Sigmoid colon (tissue), 7 donors: ENCODE results near the gene MAP3K3. TPM values are rescaled to one million over a fixed set of nuclear protein-coding genes. Genes with fewer than 3 reads are reported as not detected.

Source experiments
- DNase-seq: peaks from one replicate; pipeline ENCODE4 v3.0.0-alpha.2; 2019
- H3K27ac ChIP-seq, 4 donors: fragments of 200-600 bp; sonication (generic); one replicate each; pipeline ENCODE4 v1.5.1; 2016 to 2019; ENCODE audit warnings: mild to moderate bottlenecking in 1 of 4
- H3K27me3 ChIP-seq, 3 donors: fragments of 200-600 bp; sonication (generic); one replicate each; pipeline ENCODE4 v1.5.1; 2019; ENCODE audit warnings: mild to moderate bottlenecking in 1 of 3
- H3K36me3 ChIP-seq, 4 donors: fragments of 200-600 bp; sonication (generic); one replicate each; pipeline ENCODE4 v1.5.1; 2016 to 2019
- H3K4me1 ChIP-seq, 4 donors: fragments of 200-600 bp; sonication (generic); one replicate each; pipeline ENCODE4 v1.5.1; 2017 to 2019
- H3K4me3 ChIP-seq, 4 donors: fragments of 200-600 bp; sonication (generic); one replicate each; pipeline ENCODE4 v1.5.1; 2017 to 2019; ENCODE audit warnings: mild to moderate bottlenecking in 2 of 4, moderate library complexity in 1 of 4
- H3K9me3 ChIP-seq, 4 donors: fragments of 200-600 bp in 3 of 4; sonication (generic) in 3 of 4; one replicate each; pipeline versions ENCODE4 v1.5.1 to v1.6.1; 2013 to 2019
- EP300 ChIP-seq, 4 donors: sonication (generic); formaldehyde crosslinking; IDR thresholded peaks; one replicate each; pipeline ENCODE4 v1.6.1; 2017; ENCODE audit warnings: antibody characterized with exemption in 4 of 4
- POLR2A ChIP-seq, 2 donors: fragments of 450-650 bp; IDR thresholded peaks; one replicate each; pipeline ENCODE4 v1.6.1; 2016; ENCODE audit warnings: antibody characterized with exemption in 2 of 2, mild to moderate bottlenecking in 2 of 2, moderate library complexity in 2 of 2
- POLR2AphosphoS5 ChIP-seq, 4 donors: sonication (generic); formaldehyde crosslinking; IDR thresholded peaks; one replicate each; pipeline ENCODE4 v1.6.1; 2017; ENCODE audit warnings: antibody characterized with exemption in 4 of 4
- WGBS, 2 donors: extraction: QIAGEN DNeasy Blood & Tissue Kit; methylation state at CpG; one replicate each; pipeline ENCODE4 v1.1.7; 2013; 5-methylcytosine and 5-hydroxymethylcytosine counted together
- intact Hi-C: fragments of 100-400 bp; cut with DNase I; formaldehyde crosslinking; loops from one replicate; pipeline ENCODE4 v1.15.1; 2023
- polyA plus RNA-seq, 3 donors: library from polyadenylated mRNA; stranded (reverse); fragments of 200-250 nt; gene quantifications; one replicate each; pipeline ENCODE4 v1.2.3, GENCODE V29; 2013
- total RNA-seq, 4 donors: library from RNA; depleted of rRNA; stranded (reverse); fragments of >200 nt; gene quantifications; one replicate each; pipeline ENCODE4 v1.1.0, GENCODE V29; 2016
- TF ChIP-seq, protein P1 (sequence below), 4 experiments: fragments of 450-650 bp in 3 of 4; fragments of 200-600 bp in 1 of 4; IDR thresholded peaks; one replicate each; pipeline ENCODE4 v1.5.1; 2016 to 2019; ENCODE audit warnings: antibody characterized with exemption in 4 of 4, mild to moderate bottlenecking in 3 of 4, moderate library complexity in 2 of 4
- donor health status: healthy with polysubstance abuse.
- donor health status: Bipolar disorder and iron deficiency.
- donor health status: healthy.

The MAP3K3 gene
- total and polyA plus RNA-seq, 7 donors: 4.4 to 68.7 (median 51.5) TPM

DNA sequence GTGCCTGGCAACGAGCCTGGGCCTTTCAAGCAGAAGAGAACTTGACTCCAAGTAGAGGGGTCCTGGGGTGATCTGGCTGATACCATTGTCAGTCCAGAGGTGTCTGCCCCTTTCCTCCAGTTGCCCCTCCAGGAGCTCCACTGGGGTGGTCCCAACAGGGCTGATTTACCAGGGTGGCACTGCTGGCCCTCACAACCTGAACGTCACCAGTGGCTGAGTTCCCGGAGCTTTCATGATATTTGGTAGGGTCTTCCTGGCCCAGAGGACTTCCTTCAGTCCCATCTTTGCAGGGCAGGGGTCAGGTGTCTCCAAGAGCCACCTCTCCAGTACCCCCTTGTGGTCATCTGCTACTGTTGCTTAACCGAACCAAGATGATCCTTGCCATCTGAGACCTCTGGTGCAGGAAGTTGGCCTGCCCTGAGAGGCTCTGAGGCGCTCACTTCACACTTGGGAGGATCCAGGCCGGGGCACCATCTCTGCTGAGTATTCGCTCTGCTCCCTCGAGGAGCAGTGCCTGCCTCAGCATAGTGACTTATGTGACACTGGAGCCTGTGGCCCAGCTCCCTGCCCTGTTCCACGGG lies 74.3 kb downstream of the MAP3K3 start:
- TF ChIP-seq, protein P1, sequence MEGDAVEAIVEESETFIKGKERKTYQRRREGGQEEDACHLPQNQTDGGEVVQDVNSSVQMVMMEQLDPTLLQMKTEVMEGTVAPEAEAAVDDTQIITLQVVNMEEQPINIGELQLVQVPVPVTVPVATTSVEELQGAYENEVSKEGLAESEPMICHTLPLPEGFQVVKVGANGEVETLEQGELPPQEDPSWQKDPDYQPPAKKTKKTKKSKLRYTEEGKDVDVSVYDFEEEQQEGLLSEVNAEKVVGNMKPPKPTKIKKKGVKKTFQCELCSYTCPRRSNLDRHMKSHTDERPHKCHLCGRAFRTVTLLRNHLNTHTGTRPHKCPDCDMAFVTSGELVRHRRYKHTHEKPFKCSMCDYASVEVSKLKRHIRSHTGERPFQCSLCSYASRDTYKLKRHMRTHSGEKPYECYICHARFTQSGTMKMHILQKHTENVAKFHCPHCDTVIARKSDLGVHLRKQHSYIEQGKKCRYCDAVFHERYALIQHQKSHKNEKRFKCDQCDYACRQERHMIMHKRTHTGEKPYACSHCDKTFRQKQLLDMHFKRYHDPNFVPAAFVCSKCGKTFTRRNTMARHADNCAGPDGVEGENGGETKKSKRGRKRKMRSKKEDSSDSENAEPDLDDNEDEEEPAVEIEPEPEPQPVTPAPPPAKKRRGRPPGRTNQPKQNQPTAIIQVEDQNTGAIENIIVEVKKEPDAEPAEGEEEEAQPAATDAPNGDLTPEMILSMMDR (IDR thresholded peaks at IDR 0.05): peak in 2 of 4 experiments; percentile 20 to 40
- no peak for TF ChIP-seq EP300 (IDR thresholded peaks at IDR 0.05)
- TF ChIP-seq POLR2AphosphoS5 (IDR thresholded peaks at IDR 0.05): peak in 2 of 4 donors; percentile 20 to 37
- intact Hi-C loops: loop anchor here (5.0 kb wide), 1 partner anchor 74 kb away; the partner anchor contains the start of gene MAP3K3
- H3K36me3 ChIP-seq: peaks cover 1 to 32% (median 25%) of the 10 kb centered on the region in 4 donors
- no peaks in the 10 kb centered on the region for H3K9me3 ChIP-seq
- no peak for DNase-seq
- H3K4me3 ChIP-seq: no peak overlapping the region
- H3K27me3 ChIP-seq: no peaks in the 10 kb centered on the region
- peaks cover 0 to 51% (median 38%) of the 10 kb centered on the region in 4 donors for H3K4me1 ChIP-seq
- peak overlapping the region; percentile 11 to 75 (median 60) for H3K27ac ChIP-seq
- 50 to 70% methylated on average over 9 of the region's 9 CpGs for WGBS, 2 donors

DNA sequence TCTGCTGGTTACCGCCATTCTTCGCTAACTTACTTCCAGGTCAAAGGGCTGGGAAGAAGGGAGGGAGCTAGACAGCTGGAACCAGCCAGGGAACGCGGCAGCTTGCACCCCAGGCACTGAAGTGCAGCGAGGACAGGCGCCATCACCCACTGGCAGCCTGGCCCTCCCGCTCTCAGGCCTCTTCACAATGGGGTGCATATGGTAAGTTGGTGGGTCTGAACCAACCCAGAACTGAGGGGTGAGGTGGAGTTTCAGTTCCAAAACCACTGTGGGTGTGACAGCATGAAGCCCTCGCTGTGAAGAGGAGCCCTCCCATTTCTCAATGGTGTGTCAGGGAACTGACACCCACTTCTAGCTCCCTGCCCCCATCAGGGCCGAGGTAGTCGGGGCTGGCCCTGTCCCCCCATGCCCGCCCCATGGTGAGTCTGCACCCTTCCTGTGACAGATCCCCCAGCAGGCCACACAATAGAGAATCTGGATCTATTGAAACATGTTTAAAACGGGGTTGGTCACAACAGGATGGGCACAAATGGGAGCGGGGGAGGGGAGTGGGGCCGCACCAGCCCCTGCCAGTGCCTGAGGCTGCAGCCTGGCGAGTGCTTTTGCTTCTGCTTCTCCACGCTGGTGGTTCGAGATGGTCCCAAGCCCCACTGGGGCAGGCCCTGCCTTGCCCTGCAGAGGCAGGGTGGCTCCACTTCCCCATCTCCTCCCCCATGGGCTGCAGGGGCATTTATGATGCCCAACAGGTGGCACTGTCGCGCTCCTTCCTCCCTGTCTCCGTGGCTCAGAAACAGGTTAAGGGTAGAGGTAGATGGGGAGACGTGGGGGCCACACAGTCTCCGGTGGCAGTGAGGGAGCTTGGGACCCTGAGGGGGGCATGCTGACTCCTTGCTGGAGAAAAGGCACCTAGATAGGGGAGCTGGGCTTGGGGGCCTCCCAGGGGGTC lies 75.4 kb downstream of the MAP3K3 start:
- no peaks in the 10 kb centered on the region for H3K27me3 ChIP-seq
- no peak for TF ChIP-seq EP300 (IDR thresholded peaks at IDR 0.05)
- TF ChIP-seq POLR2AphosphoS5 (IDR thresholded peaks at IDR 0.05): peak in 2 of 4 donors; percentile 10 to 35
- TF ChIP-seq, protein P1 (IDR thresholded peaks at IDR 0.05): peak in 3 of 4 experiments; percentile 23 to 35 (median 31)
- no peaks in the 10 kb centered on the region for H3K9me3 ChIP-seq
- intact Hi-C loops: loop anchor here (5.0 kb wide), 1 partner anchor 75 kb away; the partner anchor contains the start of gene MAP3K3
- 43 to 55% methylated on average over 22 of the region's 22 CpGs for WGBS, 2 donors
- H3K4me1 ChIP-seq: peaks cover 0 to 54% (median 42%) of the 10 kb centered on the region in 4 donors
- peak overlapping the region; percentile 65 to 75 (median 70) for H3K27ac ChIP-seq
- H3K36me3 ChIP-seq: peaks cover 0 to 20% (median 14%) of the 10 kb centered on the region in 4 donors
- DNase-seq: no peak
- peak overlapping the region in 2 of 4 donors; percentile 64 to 76 for H3K4me3 ChIP-seq

DNA sequence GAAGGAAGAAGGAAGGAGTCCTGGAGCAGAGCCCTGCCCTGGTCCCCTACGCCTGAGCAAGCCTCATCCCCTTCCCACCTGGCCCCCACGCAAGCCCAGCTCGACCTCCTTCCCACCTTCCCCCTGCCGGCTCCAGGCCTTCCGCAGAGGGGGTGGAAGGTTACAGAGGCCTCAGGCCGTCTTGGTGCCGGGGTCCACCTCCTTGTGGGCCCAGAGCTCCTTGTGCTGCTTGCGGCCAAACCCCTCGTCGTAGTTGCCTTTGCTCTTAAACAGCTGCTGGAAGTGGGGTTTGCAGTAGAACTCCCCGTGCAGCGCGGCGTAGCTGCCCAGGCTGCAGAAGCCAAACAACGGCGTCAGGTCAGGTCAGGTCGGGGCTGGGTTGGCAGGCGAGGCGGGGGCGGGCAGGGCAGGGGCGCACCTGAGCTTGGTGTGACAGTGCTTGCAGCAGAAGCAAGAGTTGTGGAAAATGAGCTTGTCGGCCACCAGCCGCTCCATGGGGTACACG lies 76.2 kb downstream of the MAP3K3 start:
- no peaks in the 10 kb centered on the region for H3K27me3 ChIP-seq
- H3K9me3 ChIP-seq: no peaks in the 10 kb centered on the region
- intact Hi-C loops: loop anchor here (5.0 kb wide), 1 partner anchor 76 kb away; the partner anchor contains the start of gene MAP3K3
- no peak for DNase-seq
- peaks cover 0 to 20% (median 11%) of the 10 kb centered on the region in 4 donors for H3K36me3 ChIP-seq
- TF ChIP-seq, protein P1 (IDR thresholded peaks at IDR 0.05): no peak
- peak in 1 of 4 donors; percentile 39 for TF ChIP-seq POLR2AphosphoS5 (IDR thresholded peaks at IDR 0.05)
- H3K4me1 ChIP-seq: peaks cover 0 to 54% (median 42%) of the 10 kb centered on the region in 4 donors
- WGBS, 2 donors: 17 to 19% methylated on average over 24 of the region's 24 CpGs
- H3K4me3 ChIP-seq: peak overlapping the region in 3 of 4 donors; percentile 49 to 76 (median 64)
- H3K27ac ChIP-seq: peak overlapping the region; percentile 65 to 75 (median 70)

DNA sequence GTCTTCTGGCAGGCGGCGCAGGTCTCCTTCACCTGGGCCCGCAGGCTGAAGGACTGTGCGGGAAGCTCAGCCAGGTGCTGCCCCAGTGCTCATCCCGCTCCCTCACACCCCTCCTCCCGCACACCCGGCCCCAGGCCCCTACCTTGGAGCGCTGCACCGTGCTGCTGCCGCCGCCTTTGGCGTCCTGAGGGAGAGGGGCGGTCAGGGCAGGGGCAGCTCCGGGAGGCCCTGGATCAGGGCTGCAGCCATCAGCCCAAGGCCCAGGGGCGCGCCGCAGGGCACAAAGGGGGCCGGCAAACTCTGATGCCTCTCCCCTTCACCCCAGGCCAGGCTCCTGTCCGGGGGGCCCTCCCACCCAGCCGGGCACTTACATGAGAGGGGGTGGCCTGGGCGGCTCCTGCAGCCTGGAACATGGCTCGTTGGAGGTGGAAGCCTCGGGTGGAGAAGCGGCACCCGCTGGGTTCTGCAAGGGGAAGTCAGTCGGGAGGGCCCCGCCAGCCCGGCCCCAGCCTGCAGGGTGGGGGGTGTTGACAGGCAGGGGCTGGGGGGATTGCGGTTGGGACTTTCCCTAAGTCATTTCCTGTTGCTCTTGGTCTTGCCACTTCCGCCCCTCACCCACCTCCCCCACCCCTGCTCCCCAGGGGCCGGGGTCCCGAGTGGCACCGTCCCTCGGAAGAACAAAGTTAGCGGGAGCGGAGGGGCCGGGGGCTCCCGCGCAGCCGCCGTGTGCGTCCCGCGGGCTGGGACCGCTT lies 76.8 kb downstream of the MAP3K3 start:
- no peak for TF ChIP-seq POLR2AphosphoS5 (IDR thresholded peaks at IDR 0.05)
- no peak for TF ChIP-seq POLR2A (IDR thresholded peaks at IDR 0.05)
- TF ChIP-seq EP300 (IDR thresholded peaks at IDR 0.05): no peak
- TF ChIP-seq, protein P1 (IDR thresholded peaks at IDR 0.05): no peak
- peaks cover 0 to 51% (median 42%) of the 10 kb centered on the region in 4 donors for H3K4me1 ChIP-seq

More for the DNA sequence above, 76.8 kb downstream of the MAP3K3 start:
- no peaks in the 10 kb centered on the region for H3K27me3 ChIP-seq
- no peaks in the 10 kb centered on the region for H3K9me3 ChIP-seq
- intact Hi-C loops: loop anchor here (5.0 kb wide), 1 partner anchor 77 kb away; the partner anchor contains the start of gene MAP3K3
- H3K36me3 ChIP-seq: peaks cover 0 to 20% (median 8%) of the 10 kb centered on the region in 4 donors
- WGBS, 2 donors: 3 to 5% methylated on average over 45 of the region's 45 CpGs
- peak; percentile 78 for DNase-seq
- H3K4me3 ChIP-seq: peak overlapping the region; percentile 19 to 76 (median 56)
- peak overlapping the region; percentile 65 to 75 (median 70) for H3K27ac ChIP-seq
